MM.1S (cell line): ENCODE data around the gene STAG3.
"Not testable (repeated sequence)": the region's sequence is repeated elsewhere in the genome, so short reads cannot be mapped to it uniquely, and the experiment has no call there.

Experiments
- EZH2phosphoT487 ChIP-seq: fragments of 300-600 bp; sonication (generic); IDR thresholded peaks from 2 replicates; pipeline ENCODE4 v1.6.1; 2018; ENCODE audit warnings: antibody characterized with exemption, low read length
- TF ChIP-seq, protein P1 (sequence below): fragments of 300-600 bp; sonication (generic); IDR thresholded peaks from 2 replicates; pipeline ENCODE4 v1.5.1; 2016; ENCODE audit warnings: antibody characterized with exemption, low read length, mixed read lengths

DNA sequence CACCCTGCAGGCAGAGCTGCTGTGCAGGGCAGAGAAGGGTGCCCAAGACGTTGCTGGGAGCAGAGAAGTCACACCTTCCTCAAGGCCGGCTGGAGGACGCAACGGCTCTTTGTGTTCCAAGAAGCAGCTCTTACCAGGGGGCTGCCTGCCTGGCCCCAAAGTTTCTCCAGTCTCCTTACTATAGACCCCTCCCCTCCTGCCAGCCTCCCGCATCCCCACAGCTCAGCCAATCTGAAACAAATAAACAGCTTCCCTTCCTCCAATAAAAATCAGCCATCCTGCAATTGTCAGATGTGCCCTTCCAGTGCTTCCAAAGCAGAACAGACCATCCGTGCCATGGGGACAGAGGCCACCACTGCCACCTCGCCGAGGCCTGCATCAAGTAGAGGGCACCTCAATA is 82.3 kb downstream of the STAG3 start:
- TF ChIP-seq, protein P1, sequence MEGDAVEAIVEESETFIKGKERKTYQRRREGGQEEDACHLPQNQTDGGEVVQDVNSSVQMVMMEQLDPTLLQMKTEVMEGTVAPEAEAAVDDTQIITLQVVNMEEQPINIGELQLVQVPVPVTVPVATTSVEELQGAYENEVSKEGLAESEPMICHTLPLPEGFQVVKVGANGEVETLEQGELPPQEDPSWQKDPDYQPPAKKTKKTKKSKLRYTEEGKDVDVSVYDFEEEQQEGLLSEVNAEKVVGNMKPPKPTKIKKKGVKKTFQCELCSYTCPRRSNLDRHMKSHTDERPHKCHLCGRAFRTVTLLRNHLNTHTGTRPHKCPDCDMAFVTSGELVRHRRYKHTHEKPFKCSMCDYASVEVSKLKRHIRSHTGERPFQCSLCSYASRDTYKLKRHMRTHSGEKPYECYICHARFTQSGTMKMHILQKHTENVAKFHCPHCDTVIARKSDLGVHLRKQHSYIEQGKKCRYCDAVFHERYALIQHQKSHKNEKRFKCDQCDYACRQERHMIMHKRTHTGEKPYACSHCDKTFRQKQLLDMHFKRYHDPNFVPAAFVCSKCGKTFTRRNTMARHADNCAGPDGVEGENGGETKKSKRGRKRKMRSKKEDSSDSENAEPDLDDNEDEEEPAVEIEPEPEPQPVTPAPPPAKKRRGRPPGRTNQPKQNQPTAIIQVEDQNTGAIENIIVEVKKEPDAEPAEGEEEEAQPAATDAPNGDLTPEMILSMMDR: not testable (repeated sequence)
- not testable (repeated sequence) for TF ChIP-seq EZH2phosphoT487
